ENCODE data around the gene PDZD7. TPM values are rescaled to one million over a fixed set of nuclear protein-coding genes. Genes with fewer than 3 reads are reported as not detected.
"Not testable (repeated sequence)": the region's sequence is repeated elsewhere in the genome, so short reads cannot be mapped to it uniquely, and the experiment has no call there.

PDZD7 gene
- total and polyA plus RNA-seq, 4 experiments from 2014 or later = 0.20 to 1.8 (median 0.70) TPM

- intact Hi-C loops (cut with micrococcal nuclease); H3K27me3 ChIP-seq (ENCODE audit: insufficient read depth, low read length); POLR2A ChIA-PET (ENCODE audit: partially characterized antibody); H3K27me3 Mint-ChIP-seq; H3K4me3 ChIP-seq (ENCODE audit: low read length in 2 of 2); DNase-seq; H3K9me3 Mint-ChIP-seq; H3K27ac ChIP-seq (ENCODE audit: low read depth, low read length); H3K9me3 ChIP-seq (ENCODE audit: control insufficient read depth in 1 of 2, low read length in 2 of 2): not testable (repeated sequence)
- peaks cover 10 to 34% (median 15%) of the 10 kb centered on the region in 4 donors for H3K4me1 Mint-ChIP-seq
- peak overlapping the region in 5 of 7 donors; percentile 6 to 52 (median 25) for H3K27ac Mint-ChIP-seq
- peaks cover 34% of the 10 kb centered on the region for H3K36me3 ChIP-seq (ENCODE audit: insufficient read depth, low read length)
- peaks cover 25 to 56% of the 10 kb centered on the region in 2 donors for H3K36me3 Mint-ChIP-seq
- peaks cover 20% of the 10 kb centered on the region for H3K4me1 ChIP-seq (ENCODE audit: insufficient read depth, low read length)
- CTCF ChIA-PET (ENCODE audit: partially characterized antibody) = interaction anchor here (0.9 to 2.3 kb wide), 7 partner anchors 9 to 38 kb away, joined by 3 to 7 read pairs (median 4); no protein-coding TSS in a partner anchor
- peak overlapping the region in 1 of 8 donors; percentile 7 for H3K4me3 Mint-ChIP-seq
Measured at GRCh38 chr10:101034404-101034803, 3.5 kb upstream of the PDZD7 start.

DNA sequence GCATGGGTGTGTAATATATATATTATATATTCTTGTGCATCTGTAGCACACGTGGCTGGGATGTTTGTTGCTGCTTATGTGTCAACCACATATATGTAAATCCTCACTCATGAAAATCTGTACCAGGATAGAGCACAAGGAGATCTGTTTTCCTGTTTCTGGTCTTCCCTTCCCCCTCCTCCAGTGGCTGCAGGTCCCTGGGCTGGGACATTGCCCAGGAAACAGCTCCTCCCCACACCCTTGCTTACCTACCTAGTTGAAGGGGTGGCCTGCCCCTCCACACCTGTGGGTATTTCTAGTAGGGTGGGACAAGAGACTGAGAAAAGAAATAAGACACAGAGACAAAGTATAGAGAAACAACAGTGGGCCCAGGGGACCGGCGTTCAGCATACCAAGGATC lies 2.3 kb upstream of the PDZD7 start:
- Mint-ChIP-seq H3K4me3 (peak overlapping the region; percentile 54 to 99 (median 86)), H3K9me3 (no peaks in the 10 kb centered on the region), H3K27ac (peak overlapping the region; percentile 68 to 100 (median 93)), H3K4me1 (peaks cover 10 to 34% (median 15%) of the 10 kb centered on the region in 4 donors), H3K27me3 (no peaks in the 10 kb centered on the region), H3K36me3 (peaks cover 20 to 46% of the 10 kb centered on the region in 2 donors)
- Histone ChIP-seq H3K27ac (ENCODE audit: low read depth, low read length) (peak overlapping the region; percentile 92), H3K36me3 (ENCODE audit: insufficient read depth, low read length) (peaks cover 34% of the 10 kb centered on the region), H3K4me1 (ENCODE audit: insufficient read depth, low read length) (peaks cover 20% of the 10 kb centered on the region), H3K27me3 (ENCODE audit: insufficient read depth, low read length) (no peaks in the 10 kb centered on the region), H3K4me3 (ENCODE audit: low read length in 2 of 2) (peak overlapping the region in 1 of 2 donors; percentile 99), H3K9me3 (ENCODE audit: control insufficient read depth in 1 of 2, low read length in 2 of 2) (no peaks in the 10 kb centered on the region)
- DNase-seq = no peak
- ChIA-PET POLR2A (ENCODE audit: partially characterized antibody) (interaction anchor here (0.9 to 4.0 kb wide), 3 partner anchors 8 to 89 kb away, joined by 3 to 69 read pairs (median 17); partner anchors contain the start of gene KAZALD1), CTCF (ENCODE audit: partially characterized antibody) (interaction anchor here (1.2 to 5.7 kb wide), 4 partner anchors 9 to 25 kb away, joined by 4 to 60 read pairs (median 6); no protein-coding TSS in a partner anchor)
- intact Hi-C loops (cut with micrococcal nuclease) = no loop called here

GRCh38 chr10:101032637-101033224 lies 1.8 kb upstream of the PDZD7 start:
- CTCF ChIA-PET (ENCODE audit: partially characterized antibody) = interaction anchor here (0.9 to 5.7 kb wide), 9 partner anchors 9 to 35 kb away, joined by 3 to 60 read pairs (median 10); partner anchors contain the start of gene KAZALD1
- Histone ChIP-seq H3K27me3 (ENCODE audit: insufficient read depth, low read length) (no peaks in the 10 kb centered on the region), H3K4me3 (ENCODE audit: low read length in 2 of 2) (peak overlapping the region; percentile 95 to 99), H3K4me1 (ENCODE audit: insufficient read depth, low read length) (peaks cover 20% of the 10 kb centered on the region), H3K9me3 (ENCODE audit: control insufficient read depth in 1 of 2, low read length in 2 of 2) (no peaks in the 10 kb centered on the region), H3K27ac (ENCODE audit: low read depth, low read length) (peak overlapping the region; percentile 92), H3K36me3 (ENCODE audit: insufficient read depth, low read length) (peaks cover 28% of the 10 kb centered on the region)
- H3K27ac Mint-ChIP-seq = peak overlapping the region; percentile 93 to 100 (median 99)
- no peaks in the 10 kb centered on the region for H3K9me3 Mint-ChIP-seq
- H3K36me3 Mint-ChIP-seq = peaks cover 16 to 40% of the 10 kb centered on the region in 2 donors
- H3K27me3 Mint-ChIP-seq = no peaks in the 10 kb centered on the region
- H3K4me3 Mint-ChIP-seq = peak overlapping the region; percentile 88 to 99 (median 95)
- intact Hi-C loops (cut with micrococcal nuclease) = loop anchor here (1.0 kb wide), 2 partner anchors 9 to 18 kb away; no protein-coding TSS in a partner anchor
- DNase-seq = peak in 1 of 5 donors; percentile 83
- H3K4me1 Mint-ChIP-seq = peaks cover 10 to 34% (median 15%) of the 10 kb centered on the region in 4 donors
- POLR2A ChIA-PET (ENCODE audit: partially characterized antibody) = interaction anchor here (0.8 to 4.4 kb wide), 13 partner anchors 9 to 1213 kb away, joined by 3 to 90 read pairs (median 10); partner anchors contain the start of genes GBF1, KAZALD1, LZTS2 and MRPL43

DNA sequence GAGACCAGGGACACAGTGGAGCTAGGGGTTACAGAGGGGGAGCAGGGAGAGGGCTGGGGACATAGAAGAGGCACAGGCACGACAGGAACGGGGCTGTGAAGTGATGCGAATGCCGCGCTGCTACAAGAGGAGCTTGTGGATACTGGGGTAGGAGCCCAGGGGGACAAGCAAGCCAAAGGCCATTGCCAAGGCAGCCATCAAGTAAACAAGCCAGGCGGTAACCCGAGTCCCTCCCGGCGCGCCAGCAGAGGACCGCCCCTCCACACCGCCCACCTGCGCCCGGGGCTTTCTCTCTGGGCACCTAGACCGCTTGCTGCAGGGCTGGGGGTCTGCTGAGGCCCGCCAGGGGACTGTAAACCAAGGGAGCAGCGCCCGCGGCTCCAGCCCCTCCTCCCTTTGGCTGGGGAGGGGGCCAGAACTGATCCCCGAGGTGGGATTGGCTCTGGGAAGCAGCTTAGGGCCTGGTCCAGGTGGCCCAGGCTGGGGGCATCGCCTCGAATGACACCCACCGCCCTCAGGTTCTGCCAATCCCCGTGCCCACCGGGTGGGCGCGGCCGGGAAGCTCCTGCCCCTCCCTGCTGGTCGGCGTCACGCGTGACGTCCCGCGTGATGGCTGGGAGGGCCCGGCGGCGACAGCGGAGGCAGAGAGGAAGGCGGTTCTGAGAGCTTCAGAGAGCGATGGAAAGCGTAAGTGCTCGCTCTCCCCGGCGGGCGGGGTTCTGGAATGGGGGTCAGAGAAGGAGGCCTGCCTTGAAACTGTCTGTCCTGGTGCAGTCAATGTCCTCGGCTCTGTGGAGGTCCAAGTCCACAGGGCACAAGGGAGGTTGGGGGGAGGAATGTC lies 1.1 kb upstream of the PDZD7 start:
- Mint-ChIP-seq H3K9me3 (no peaks in the 10 kb centered on the region), H3K27ac (peak overlapping the region; percentile 93 to 100 (median 99)), H3K27me3 (no peaks in the 10 kb centered on the region), H3K36me3 (peaks cover 12 to 33% of the 10 kb centered on the region in 2 donors), H3K4me1 (peaks cover 10 to 34% (median 15%) of the 10 kb centered on the region in 4 donors), H3K4me3 (peak overlapping the region; percentile 92 to 100 (median 96))
- DNase-seq = peak; percentile 79 to 90 (median 82)
- ChIA-PET POLR2A (ENCODE audit: partially characterized antibody) (interaction anchor here (0.7 to 4.4 kb wide), 16 partner anchors 10 to 1214 kb away, joined by 3 to 90 read pairs (median 7); partner anchors contain the start of genes GBF1, KAZALD1, LZTS2 and MRPL43), CTCF (ENCODE audit: partially characterized antibody) (interaction anchor here (0.9 to 5.7 kb wide), 16 partner anchors 8 to 64 kb away, joined by 3 to 60 read pairs (median 4); partner anchors contain the start of genes KAZALD1, MRPL43 and TWNK)
- Histone ChIP-seq H3K27ac (ENCODE audit: low read depth, low read length) (peak overlapping the region; percentile 92), H3K4me3 (ENCODE audit: low read length in 2 of 2) (peak overlapping the region; percentile 95 to 99), H3K36me3 (ENCODE audit: insufficient read depth, low read length) (peaks cover 22% of the 10 kb centered on the region), H3K4me1 (ENCODE audit: insufficient read depth, low read length) (peaks cover 20% of the 10 kb centered on the region), H3K27me3 (ENCODE audit: insufficient read depth, low read length) (no peaks in the 10 kb centered on the region), H3K9me3 (ENCODE audit: control insufficient read depth in 1 of 2, low read length in 2 of 2) (no peaks in the 10 kb centered on the region)
- intact Hi-C loops (cut with micrococcal nuclease) = loop anchor here (1.0 to 2.0 kb wide), 5 partner anchors 9 to 45 kb away; partner anchors contain the start of genes MRPL43 and TWNK

GRCh38 chr10:101030496-101031127 lies 317 bp downstream of the PDZD7 start:
- no peaks in the 10 kb centered on the region for H3K9me3 ChIP-seq (ENCODE audit: control insufficient read depth in 1 of 2, low read length in 2 of 2)
- no peak for DNase-seq
- Mint-ChIP-seq H3K9me3 (peaks cover 0 to 1% (median 0%) of the 10 kb centered on the region in 8 donors), H3K27me3 (no peaks in the 10 kb centered on the region), H3K27ac (peak overlapping the region in 6 of 7 donors; percentile 93 to 100 (median 98)), H3K4me1 (peaks cover 10 to 34% (median 15%) of the 10 kb centered on the region in 4 donors), H3K36me3 (peaks cover 2 to 22% of the 10 kb centered on the region in 2 donors), H3K4me3 (peak overlapping the region; percentile 92 to 100 (median 96))
- peaks cover 9% of the 10 kb centered on the region for H3K36me3 ChIP-seq (ENCODE audit: insufficient read depth, low read length)
- peak overlapping the region; percentile 92 for H3K27ac ChIP-seq (ENCODE audit: low read depth, low read length)
- ChIA-PET POLR2A (ENCODE audit: partially characterized antibody) (interaction anchor here (0.5 to 4.4 kb wide), 18 partner anchors 8 to 207 kb away, joined by 3 to 90 read pairs (median 4); partner anchors contain the start of genes KAZALD1, LZTS2, MRPL43 and TWNK), CTCF (ENCODE audit: partially characterized antibody) (interaction anchor here (0.8 to 5.7 kb wide), 15 partner anchors 12 to 469 kb away, joined by 3 to 60 read pairs (median 5); partner anchors contain the start of genes LZTS2, MRPL43 and TWNK)
- H3K4me3 ChIP-seq (ENCODE audit: low read length in 2 of 2) = peak overlapping the region; percentile 95 to 99
- no peaks in the 10 kb centered on the region for H3K27me3 ChIP-seq (ENCODE audit: insufficient read depth, low read length)
- peaks cover 20% of the 10 kb centered on the region for H3K4me1 ChIP-seq (ENCODE audit: insufficient read depth, low read length)
- intact Hi-C loops (cut with micrococcal nuclease) = loop anchor here (1.0 to 2.0 kb wide), 3 partner anchors 30 to 44 kb away; partner anchors contain the start of genes MRPL43 and TWNK
